Adrenal gland (tissue), 5 donors: ENCODE results near the gene TERB2.

Experiments
- POLR2A ChIP-seq, 2 donors: fragments of 450-650 bp; IDR thresholded peaks; one replicate each; pipeline ENCODE4 v1.6.1; 2017; ENCODE audit warnings: antibody characterized with exemption in 2 of 2, mild to moderate bottlenecking in 2 of 2, moderate library complexity in 1 of 2
- TF ChIP-seq, protein P1 (sequence below), 6 experiments: fragments of 450-650 bp in 4 of 6; fragments of 200-600 bp in 2 of 6; sonication (generic) in 1 of 6; IDR thresholded peaks; 1 replicate in 5 of 6; 2 replicates in 1 of 6; pipeline versions ENCODE4 v1.5.1 to v1.8.0; 2016 to 2021; ENCODE audit warnings: antibody characterized with exemption in 6 of 6, mild to moderate bottlenecking in 2 of 6, moderate library complexity in 1 of 6
- donor health status: DM: no; HTN: no; CAD: no.

DNA sequence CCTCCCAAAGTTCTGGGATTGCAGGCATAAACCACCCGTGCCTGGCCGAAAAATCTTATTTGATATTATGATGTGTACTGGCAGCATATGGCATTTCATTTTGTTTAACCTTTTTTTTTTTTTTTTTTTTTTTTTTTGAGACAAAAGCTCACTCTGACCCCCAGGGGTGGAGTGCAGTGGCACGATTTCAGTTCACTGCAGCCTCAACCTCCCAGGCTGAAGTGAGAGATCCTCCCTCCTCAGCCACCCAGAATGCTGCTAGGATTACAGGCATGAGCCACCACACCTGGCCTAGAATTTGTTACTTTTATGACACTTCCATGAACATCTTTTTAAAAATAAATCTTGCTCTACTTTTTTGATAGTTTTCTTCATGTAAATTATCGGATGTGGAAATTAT is 12.0 kb downstream of the TERB2 start:
- TF ChIP-seq, protein P1, sequence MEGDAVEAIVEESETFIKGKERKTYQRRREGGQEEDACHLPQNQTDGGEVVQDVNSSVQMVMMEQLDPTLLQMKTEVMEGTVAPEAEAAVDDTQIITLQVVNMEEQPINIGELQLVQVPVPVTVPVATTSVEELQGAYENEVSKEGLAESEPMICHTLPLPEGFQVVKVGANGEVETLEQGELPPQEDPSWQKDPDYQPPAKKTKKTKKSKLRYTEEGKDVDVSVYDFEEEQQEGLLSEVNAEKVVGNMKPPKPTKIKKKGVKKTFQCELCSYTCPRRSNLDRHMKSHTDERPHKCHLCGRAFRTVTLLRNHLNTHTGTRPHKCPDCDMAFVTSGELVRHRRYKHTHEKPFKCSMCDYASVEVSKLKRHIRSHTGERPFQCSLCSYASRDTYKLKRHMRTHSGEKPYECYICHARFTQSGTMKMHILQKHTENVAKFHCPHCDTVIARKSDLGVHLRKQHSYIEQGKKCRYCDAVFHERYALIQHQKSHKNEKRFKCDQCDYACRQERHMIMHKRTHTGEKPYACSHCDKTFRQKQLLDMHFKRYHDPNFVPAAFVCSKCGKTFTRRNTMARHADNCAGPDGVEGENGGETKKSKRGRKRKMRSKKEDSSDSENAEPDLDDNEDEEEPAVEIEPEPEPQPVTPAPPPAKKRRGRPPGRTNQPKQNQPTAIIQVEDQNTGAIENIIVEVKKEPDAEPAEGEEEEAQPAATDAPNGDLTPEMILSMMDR (IDR thresholded peaks at IDR 0.05) = no peak
- no peak for TF ChIP-seq POLR2A (IDR thresholded peaks at IDR 0.05)
